Neural progenitor cell (in vitro differentiated cells): ENCODE measurements around the gene EVA1A. TPM values are rescaled to one million over a fixed set of nuclear protein-coding genes. Genes with fewer than 3 reads are reported as not detected.
A peak's percentile ranks its signal among the peaks of the same experiment; 100 is the strongest.

Experiments
- DNase-seq: peaks from one replicate; pipeline ENCODE4 v3.0.0-alpha.2; 2016; ENCODE audit warnings: low spot score
- H2AFZ ChIP-seq: fragments of 200-600 bp; sonication (generic); replicated peaks from 2 replicates; pipeline ENCODE4 v1.6.1; 2016; ENCODE audit warnings: antibody characterized with exemption
- H3F3A ChIP-seq: fragments of 200-600 bp; sonication (generic); 2 replicates; pipeline ENCODE4 v1.6.1; 2016; ENCODE audit warnings: antibody characterized with exemption, low read depth
- H3K27ac ChIP-seq: fragments of 200-600 bp; sonication (generic); 2 replicates; pipeline ENCODE4 v1.5.1; 2016; ENCODE audit warnings: mild to moderate bottlenecking
- H3K27me3 ChIP-seq: fragments of 200-600 bp; sonication (generic); 2 replicates; pipeline ENCODE4 v1.6.1; 2016; ENCODE audit warnings: mild to moderate bottlenecking, moderate library complexity
- H3K36me3 ChIP-seq: fragments of 200-600 bp; sonication (generic); 2 replicates; pipeline ENCODE4 v1.5.1; 2016
- H3K4me1 ChIP-seq: fragments of 200-600 bp; sonication (generic); 2 replicates; pipeline ENCODE4 v1.6.1; 2016; ENCODE audit warnings: mixed run types
- H3K4me2 ChIP-seq: fragments of 200-600 bp; sonication (generic); 2 replicates; pipeline ENCODE4 v1.6.1; 2016
- H3K4me3 ChIP-seq: fragments of 200-600 bp; sonication (generic); 2 replicates; pipeline ENCODE4 v1.5.1; 2016
- H3K79me2 ChIP-seq: fragments of 200-600 bp; sonication (generic); 2 replicates; pipeline ENCODE4 v1.6.1; 2016; ENCODE audit warnings: low read depth
- H3K9ac ChIP-seq: fragments of 200-600 bp; sonication (generic); 2 replicates; pipeline ENCODE4 v1.6.1; 2016
- H3K9me3 ChIP-seq: fragments of 200-600 bp; sonication (generic); 2 replicates; pipeline ENCODE4 v1.5.1; 2016; ENCODE audit warnings: low read depth
- H4K20me1 ChIP-seq: fragments of 200-600 bp; sonication (generic); 2 replicates; pipeline ENCODE4 v1.6.1; 2016; ENCODE audit warnings: low read depth
- H3K27ac Mint-ChIP-seq: 3 replicates; pipeline ENCODE4 v1.8.0; 2021; ENCODE audit warnings: mixed read lengths
- H3K27me3 Mint-ChIP-seq: 2 replicates; pipeline ENCODE4 v1.8.0; 2022; ENCODE audit warnings: low read depth, mild to moderate bottlenecking, inconsistent platforms, moderate library complexity, mixed read lengths; ENCODE audit not compliant: insufficient read depth
- H3K36me3 Mint-ChIP-seq: 3 replicates; pipeline ENCODE4 v1.8.0; 2021; ENCODE audit warnings: mixed read lengths
- H3K4me1 Mint-ChIP-seq: 3 replicates; pipeline ENCODE4 v1.8.0; 2021; ENCODE audit warnings: mixed read lengths
- H3K4me3 Mint-ChIP-seq: 3 replicates; pipeline ENCODE4 v1.8.0; 2021; ENCODE audit warnings: mild to moderate bottlenecking, moderate library complexity, mixed read lengths
- H3K9me3 Mint-ChIP-seq: 3 replicates; pipeline ENCODE4 v1.8.0; 2020; ENCODE audit warnings: mixed read lengths
- CTCF ChIP-seq: fragments of 200-600 bp; sonication (generic); IDR thresholded peaks from 2 replicates; pipeline ENCODE4 v1.5.1; 2017; ENCODE audit warnings: antibody characterized with exemption, mild to moderate bottlenecking
- EZH2 ChIP-seq: fragments of 200-600 bp; sonication (generic); IDR thresholded peaks from 2 replicates; pipeline ENCODE4 v1.6.1; 2017; ENCODE audit warnings: antibody characterized with exemption, mild to moderate bottlenecking, moderate library complexity
- EZH2phosphoT487 ChIP-seq: fragments of 200-600 bp; sonication (generic); IDR thresholded peaks from 2 replicates; pipeline ENCODE4 v1.6.1; 2017; ENCODE audit warnings: antibody characterized with exemption
- total RNA-seq: library from RNA; depleted of rRNA; stranded (reverse); fragments of >200 nt; gene quantifications from 2 replicates; pipeline ENCODE4 v1.2.3, GENCODE V29; 2015; ENCODE audit warnings: low replicate concordance

Gene EVA1A
- total RNA-seq, 1 donor from 2014 or later, result 2.8 TPM

- H3K79me2 ChIP-seq, result no peaks in the 10 kb centered on the region
- peak overlapping the region; percentile 89 for H3K4me2 ChIP-seq
- Mint-ChIP-seq H3K27me3 (peaks cover 11% of the 10 kb centered on the region), H3K4me1 (peaks cover 22% of the 10 kb centered on the region), H3K4me3 (peak overlapping the region; percentile 93), H3K9me3 (no peaks in the 10 kb centered on the region), H3K27ac (peak overlapping the region; percentile 23), H3K36me3 (no peaks in the 10 kb centered on the region)
- peak; percentile 60 for DNase-seq
- no peaks in the 10 kb centered on the region for H3K36me3 ChIP-seq
- peaks cover 42% of the 10 kb centered on the region for H3K27me3 ChIP-seq
- no peaks in the 10 kb centered on the region for H3K9me3 ChIP-seq
- peak overlapping the region; percentile 77 for H3K4me3 ChIP-seq
- H3K27ac ChIP-seq, result no peak overlapping the region
- H3K9ac ChIP-seq, result no peak overlapping the region
- no peaks in the 10 kb centered on the region for H4K20me1 ChIP-seq
- H3K4me1 ChIP-seq, result peaks cover 4% of the 10 kb centered on the region
- no peaks in the 10 kb centered on the region for H3F3A ChIP-seq
- TF ChIP-seq EZH2phosphoT487 (no peak), EZH2 (no peak), CTCF (peak; percentile 56)
- peak overlapping the region; percentile 98 for H2AFZ ChIP-seq
These were observed 544 bp downstream of the EVA1A start for GRCh38 chr2:75560022-75560767.

GRCh38 chr2:75559680-75560021 lies 1.1 kb downstream of the EVA1A start:
- H3K9me3 Mint-ChIP-seq, result no peaks in the 10 kb centered on the region
- peak overlapping the region; percentile 98 for H2AFZ ChIP-seq
- no peak overlapping the region for H3K27ac Mint-ChIP-seq
- no peak overlapping the region for H3K9ac ChIP-seq
- H3K4me1 ChIP-seq, result peaks cover 4% of the 10 kb centered on the region
- DNase-seq, result no peak
- peak overlapping the region; percentile 89 for H3K4me2 ChIP-seq
- H3K36me3 Mint-ChIP-seq, result no peaks in the 10 kb centered on the region
- no peaks in the 10 kb centered on the region for H4K20me1 ChIP-seq
- peaks cover 42% of the 10 kb centered on the region for H3K27me3 ChIP-seq
- peaks cover 11% of the 10 kb centered on the region for H3K27me3 Mint-ChIP-seq
- no peaks in the 10 kb centered on the region for H3K79me2 ChIP-seq
- peak overlapping the region; percentile 93 for H3K4me3 Mint-ChIP-seq
- H3K27ac ChIP-seq, result no peak overlapping the region
- H3K9me3 ChIP-seq, result no peaks in the 10 kb centered on the region
- peak overlapping the region; percentile 77 for H3K4me3 ChIP-seq
- H3F3A ChIP-seq, result no peaks in the 10 kb centered on the region
- H3K36me3 ChIP-seq, result no peaks in the 10 kb centered on the region
- peaks cover 25% of the 10 kb centered on the region for H3K4me1 Mint-ChIP-seq
- TF ChIP-seq EZH2, result no peak
- no peak for TF ChIP-seq EZH2phosphoT487
- TF ChIP-seq CTCF, result no peak

- TF ChIP-seq CTCF (no peak), EZH2 (no peak), EZH2phosphoT487 (no peak)
- H3K4me1 ChIP-seq, result peaks cover 6% of the 10 kb centered on the region
- H3K36me3 Mint-ChIP-seq, result no peaks in the 10 kb centered on the region
- no peaks in the 10 kb centered on the region for H3K36me3 ChIP-seq
- H3K4me2 ChIP-seq, result no peak overlapping the region
- no peak overlapping the region for H3K4me3 ChIP-seq
- H3K27ac Mint-ChIP-seq, result no peak overlapping the region
- peaks cover 11% of the 10 kb centered on the region for H3K27me3 Mint-ChIP-seq
- peaks cover 42% of the 10 kb centered on the region for H3K27me3 ChIP-seq
- H2AFZ ChIP-seq, result no peak overlapping the region
- no peak for DNase-seq
- H3K4me3 Mint-ChIP-seq, result peak overlapping the region; percentile 72
- no peak overlapping the region for H3K9ac ChIP-seq
- H3K9me3 ChIP-seq, result no peaks in the 10 kb centered on the region
- peaks cover 31% of the 10 kb centered on the region for H3K4me1 Mint-ChIP-seq
- no peaks in the 10 kb centered on the region for H4K20me1 ChIP-seq
- H3K27ac ChIP-seq, result no peak overlapping the region
- no peaks in the 10 kb centered on the region for H3F3A ChIP-seq
- no peaks in the 10 kb centered on the region for H3K9me3 Mint-ChIP-seq
- no peaks in the 10 kb centered on the region for H3K79me2 ChIP-seq
These were observed 1.7 kb downstream of the EVA1A start for GRCh38 chr2:75558786-75559679.
